NCI-H1436 treated with DMSO at 0.1 percent for 48 hours (cell line): ENCODE results near the gene SERP1.
"Not testable (repeated sequence)": the region's sequence is repeated elsewhere in the genome, so short reads cannot be mapped to it uniquely, and the experiment has no call there.

ENCODE experiments used
- DNase-seq: peaks from one replicate; lab custom pipeline; 2025; lab: John Stamatoyannopoulos, UW

Gene SERP1

DNA sequence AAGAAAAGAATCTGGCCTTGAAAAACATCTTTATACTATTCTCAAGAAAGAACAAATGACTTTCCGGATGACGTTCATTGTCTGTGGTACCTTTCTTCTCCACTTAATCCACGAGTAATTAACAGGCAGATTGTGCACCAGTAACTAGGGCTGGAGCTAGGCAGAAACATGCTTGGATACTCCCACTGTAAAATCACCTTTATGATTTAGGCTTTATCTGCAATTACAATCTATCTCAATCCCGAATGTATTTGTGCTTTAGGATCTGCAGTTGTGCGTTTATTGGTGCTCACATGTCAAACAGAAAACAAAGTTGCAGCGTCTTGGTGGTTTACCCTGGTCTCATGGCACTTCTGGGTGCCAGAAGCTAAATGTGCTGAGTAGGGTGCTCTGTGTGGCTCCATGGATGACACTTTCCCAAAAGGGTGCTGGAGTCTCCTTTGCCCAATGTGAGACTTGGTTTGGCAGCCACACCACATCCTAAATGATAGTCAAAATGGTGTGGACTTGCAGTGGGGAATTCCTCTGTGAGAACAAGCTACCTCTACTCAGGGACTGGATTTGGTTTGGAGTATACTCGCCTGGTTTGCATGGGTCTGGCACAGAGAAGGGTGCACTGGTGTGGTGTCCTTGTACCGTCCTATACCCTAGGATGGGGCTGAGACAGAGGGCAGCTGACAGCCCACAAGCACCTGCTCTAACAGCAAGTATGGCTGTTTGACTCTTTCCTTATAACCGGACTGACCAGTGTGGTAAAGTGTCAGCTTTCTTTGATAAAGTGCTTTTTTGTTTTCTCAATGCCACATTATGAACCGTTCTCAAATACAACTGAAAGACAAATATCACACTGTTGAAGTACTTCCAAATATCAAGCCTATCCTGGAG lies 7.7 kb downstream of the SERP1 start:
- DNase-seq: no peak

DNA sequence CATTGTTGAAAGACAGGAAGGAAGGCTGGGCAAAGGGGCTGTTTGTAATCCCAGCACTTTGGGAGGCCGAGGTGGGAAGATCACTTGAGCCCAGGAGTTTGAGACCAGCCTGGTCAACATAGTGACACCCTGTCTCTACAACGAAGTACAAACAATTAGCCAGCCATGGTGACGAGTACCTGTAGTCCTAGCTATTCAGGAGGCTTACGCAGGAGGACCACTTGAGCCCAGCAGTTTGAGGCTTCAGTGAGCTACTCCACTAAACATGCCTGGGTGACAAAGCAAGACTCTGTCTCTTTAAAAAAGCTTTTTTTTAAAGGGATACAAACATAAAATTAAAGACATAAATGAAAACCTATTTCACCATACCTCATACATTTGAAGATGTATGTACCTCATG lies 11.1 kb downstream of the SERP1 start:
- no peak for DNase-seq

GRCh38 chr3:150531775-150532174 lies 14.5 kb downstream of the SERP1 start:
- DNase-seq: no peak

- no peak for DNase-seq
Measured at GRCh38 chr3:150528354-150528797, 17.9 kb downstream of the SERP1 start.

DNA sequence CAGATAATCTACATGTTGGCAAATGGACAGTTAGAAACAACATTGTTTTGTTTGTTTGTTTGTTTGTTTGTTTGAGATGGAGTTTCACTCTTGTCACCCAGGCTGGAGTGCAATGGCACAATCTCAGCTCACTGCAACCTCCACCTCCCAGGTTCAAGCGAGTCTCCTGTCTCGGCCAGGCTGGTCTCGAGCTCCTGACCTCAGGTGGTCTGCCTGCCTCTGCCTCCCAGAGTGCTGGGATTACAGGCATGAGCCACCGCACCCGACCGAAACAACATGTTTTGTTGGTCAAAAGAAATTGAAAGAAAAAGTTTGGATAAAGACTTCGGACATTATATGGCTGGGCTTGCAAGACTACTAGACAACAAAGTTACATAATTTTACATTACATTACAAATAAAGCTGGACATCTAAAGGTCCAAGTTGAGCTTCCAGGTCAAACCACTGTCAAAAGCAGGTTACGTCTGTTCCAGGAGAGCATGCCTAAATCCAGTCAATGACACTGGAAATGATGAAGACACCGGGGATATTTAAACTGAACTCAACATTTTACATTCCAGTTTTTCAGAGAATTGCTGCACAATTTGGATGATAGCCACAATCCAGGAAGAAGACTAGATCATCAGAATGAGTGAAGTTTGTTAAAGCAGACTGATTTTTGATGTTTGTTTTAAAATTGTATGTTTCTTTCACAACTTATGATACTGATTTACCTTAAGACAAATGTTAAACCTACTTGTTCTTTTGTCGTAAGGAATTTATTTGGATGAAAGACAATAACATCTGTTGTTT lies 18.6 kb downstream of the SERP1 start:
- DNase-seq: no peak

DNA sequence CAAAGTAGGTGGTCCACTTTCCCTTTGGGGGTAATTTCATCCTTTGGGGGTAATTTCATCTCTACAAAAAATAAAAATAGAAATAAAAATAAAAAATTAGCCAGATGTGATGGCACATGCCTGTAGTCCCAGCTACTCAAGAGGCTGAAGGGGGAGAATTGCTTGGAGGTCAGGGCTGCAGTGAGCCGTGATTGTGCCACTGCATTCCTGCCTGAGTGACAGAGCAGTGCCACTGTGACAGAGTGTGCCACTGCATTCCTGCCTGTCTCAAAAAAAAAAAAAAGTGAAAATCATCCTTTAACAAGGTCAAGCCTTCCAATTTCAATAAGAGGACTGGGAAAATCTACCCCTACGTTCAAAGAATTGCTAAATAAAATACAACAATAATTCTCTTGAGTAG lies 22.8 kb downstream of the SERP1 start:
- no peak for DNase-seq

GRCh38 chr3:150521463-150521862 lies 24.8 kb downstream of the SERP1 start:
- DNase-seq: no peak

GRCh38 chr3:150520408-150520807 lies 25.9 kb downstream of the SERP1 start:
- DNase-seq: no peak

DNA sequence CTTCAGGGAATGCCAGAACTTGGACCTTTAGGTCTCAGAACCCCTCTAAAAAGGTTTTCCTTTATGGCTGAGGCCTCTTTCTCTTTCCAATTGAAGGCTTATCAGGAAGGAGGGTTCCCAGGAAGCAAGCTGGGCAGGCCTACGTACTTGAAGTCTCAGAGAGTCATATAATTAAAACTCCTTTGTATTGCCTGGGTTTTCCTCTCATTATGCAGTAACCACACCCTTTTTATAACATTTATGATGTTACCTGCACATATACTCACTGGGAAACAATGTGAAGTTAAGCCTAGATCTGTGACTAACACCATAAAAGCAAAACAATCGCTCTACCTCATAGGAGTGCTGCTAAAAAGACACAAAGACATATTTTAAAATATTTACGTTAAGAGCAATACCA lies 27.3 kb downstream of the SERP1 start:
- no peak for DNase-seq

DNA sequence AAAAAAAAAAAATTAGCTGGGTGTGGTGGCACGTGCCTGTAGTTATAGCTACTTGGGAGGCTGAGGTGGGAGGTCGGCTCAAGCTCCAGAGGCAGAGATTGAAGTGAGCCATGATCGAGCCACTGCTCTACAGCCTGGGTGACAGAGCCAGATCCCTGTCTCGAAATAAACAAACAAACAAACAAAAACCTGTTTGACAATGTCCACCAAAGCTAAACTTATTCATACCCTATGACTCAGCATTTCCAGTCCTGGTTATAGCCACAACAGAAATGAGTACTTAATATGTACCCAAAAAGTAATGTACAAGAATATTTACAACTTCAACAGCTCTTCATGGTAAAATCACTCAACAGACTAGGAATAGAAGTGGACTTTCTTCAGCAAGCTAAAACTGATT lies 31.1 kb downstream of the SERP1 start:
- DNase-seq: no peak

- DNase-seq: no peak
Measured at GRCh38 chr3:150511122-150511821, 35.0 kb downstream of the SERP1 start.

DNA sequence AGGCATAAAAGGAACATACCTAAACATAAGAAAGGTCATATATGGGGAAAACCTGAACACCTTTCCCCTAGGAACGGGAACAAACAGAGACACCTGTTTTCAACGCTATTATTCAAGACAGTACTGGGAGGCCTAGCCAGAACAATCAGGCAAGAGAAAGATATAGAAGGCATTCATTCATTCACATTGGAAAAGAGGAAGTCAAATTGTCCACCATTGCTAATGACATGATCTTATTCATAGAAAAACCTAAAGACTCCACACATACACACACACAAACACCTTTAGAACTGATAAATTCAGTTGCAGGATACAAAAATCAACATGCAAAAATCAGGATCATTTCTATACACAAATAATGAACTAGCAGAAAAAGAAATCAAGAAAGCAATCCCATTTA lies 36.5 kb downstream of the SERP1 start:
- DNase-seq: no peak

- DNase-seq: no peak
Measured at GRCh38 chr3:150508401-150508800, 37.9 kb downstream of the SERP1 start.

DNA sequence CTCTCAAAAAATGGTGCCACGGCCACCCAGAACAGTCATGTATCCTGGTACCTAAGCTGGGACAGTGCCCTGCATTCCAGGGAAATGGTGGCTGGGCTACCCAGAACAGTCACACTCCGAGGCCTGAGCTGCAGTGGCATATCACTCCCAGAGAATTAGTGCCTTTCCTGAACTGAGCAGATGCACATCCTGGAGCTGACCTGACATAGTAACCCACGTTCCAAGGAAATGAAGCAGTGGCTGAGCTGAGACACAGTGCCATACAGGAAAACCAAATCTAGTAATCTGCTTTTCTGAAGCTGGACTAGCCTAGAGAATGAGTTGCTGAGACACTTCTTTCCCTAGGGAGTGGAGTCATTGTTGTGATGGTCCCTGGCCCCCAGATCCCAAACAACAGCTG lies 41.8 kb downstream of the SERP1 start:
- no peak for DNase-seq

DNA sequence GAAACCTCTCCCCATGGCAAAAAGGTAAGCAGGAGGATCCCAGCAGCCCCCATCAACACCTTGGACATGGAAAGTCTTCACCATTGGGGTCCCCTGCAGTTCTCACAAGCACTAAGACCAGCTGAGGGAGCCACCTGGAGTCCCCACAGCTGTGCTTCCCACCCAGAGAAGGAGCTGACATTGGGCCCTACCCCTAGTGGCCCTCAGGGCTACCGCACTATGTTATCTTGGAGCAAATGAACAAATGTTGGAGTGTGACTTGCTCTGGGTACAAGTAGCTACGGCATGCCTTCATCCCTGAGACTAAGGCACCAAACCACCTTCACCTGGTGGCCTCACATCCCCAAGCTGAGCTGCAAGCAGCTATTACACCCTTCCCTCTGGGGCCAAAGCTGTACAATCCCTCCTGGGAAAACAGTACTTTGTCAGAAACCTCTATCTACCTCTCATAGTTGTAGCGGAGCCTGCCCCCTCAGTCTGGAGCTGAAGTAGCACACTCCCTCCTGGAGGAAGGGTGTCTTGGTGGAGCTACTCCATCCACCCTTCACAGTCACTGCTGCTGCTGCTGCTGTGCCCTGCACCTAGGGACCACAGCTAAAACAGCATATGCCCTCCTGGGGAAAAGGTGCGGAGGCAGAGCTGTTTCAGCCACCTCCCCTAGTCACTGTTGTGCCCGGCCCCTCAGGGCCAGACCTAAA lies 42.7 kb downstream of the SERP1 start:
- DNase-seq: no peak

DNA sequence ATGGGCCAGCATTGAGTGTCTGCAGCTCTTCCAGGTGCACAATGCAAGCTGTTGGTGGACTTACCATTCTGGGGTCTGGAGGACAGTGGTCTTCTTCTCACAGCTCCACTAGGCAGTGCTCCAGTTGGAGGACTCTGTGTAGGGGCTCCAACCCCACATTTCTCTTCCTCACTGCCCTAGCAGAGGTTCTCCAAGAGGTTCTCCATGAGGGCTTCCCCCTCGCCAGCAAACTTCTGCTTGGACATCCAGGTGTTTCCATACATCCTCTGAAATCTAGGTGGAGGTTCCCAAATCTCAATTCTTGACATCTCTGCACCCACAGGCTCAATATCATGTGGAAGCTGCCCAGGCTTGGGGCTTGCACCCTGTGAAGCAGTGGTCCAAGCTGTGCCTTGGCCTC lies 45.3 kb downstream of the SERP1 start:
- not testable (repeated sequence) for DNase-seq

GRCh38 chr3:150497956-150498355 lies 48.3 kb downstream of the SERP1 start:
- no peak for DNase-seq

DNA sequence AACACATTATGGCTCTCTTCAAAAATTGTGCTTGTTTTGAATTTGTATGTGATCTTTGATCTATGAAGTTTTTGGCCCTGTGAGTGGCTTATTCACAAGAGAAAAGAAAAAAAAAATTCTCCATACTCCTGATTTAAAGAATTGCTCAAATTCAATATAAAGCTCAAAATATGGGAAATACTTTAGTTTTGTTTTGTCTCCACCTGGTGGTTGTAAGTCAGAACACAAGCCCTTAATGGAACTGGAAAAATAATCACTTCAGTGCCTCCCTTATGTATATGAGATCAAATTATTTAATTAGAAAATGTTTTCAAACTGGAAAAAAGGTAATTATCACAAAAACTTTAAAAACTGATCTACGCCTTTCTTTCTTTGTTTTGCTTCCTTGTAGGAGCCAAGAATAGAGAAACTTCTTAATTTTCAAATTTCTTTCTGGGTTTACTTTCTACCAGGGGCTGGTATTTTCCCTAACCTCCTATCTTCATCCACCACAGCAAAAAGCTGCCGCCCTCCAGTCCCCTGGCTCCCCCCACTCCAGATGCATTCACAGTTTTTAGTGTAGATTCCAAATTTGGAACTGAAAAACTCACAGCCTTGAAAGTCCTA lies 50.6 kb downstream of the SERP1 start:
- peak; percentile 4 for DNase-seq

- DNase-seq: no peak
Measured at GRCh38 chr3:150495149-150495548, 51.1 kb downstream of the SERP1 start.

- no peak for DNase-seq
Measured at GRCh38 chr3:150494411-150494977, 51.8 kb downstream of the SERP1 start.
